IPS DF 4.7 (cell line): ENCODE measurements around the gene IGFBP4.

Source experiments
- DNase-seq: peaks from one replicate; pipeline ENCODE4 v3.0.0-alpha.2; 2013; ENCODE audit warnings: low spot score; ENCODE audit errors: extremely low read depth

Gene IGFBP4

DNA sequence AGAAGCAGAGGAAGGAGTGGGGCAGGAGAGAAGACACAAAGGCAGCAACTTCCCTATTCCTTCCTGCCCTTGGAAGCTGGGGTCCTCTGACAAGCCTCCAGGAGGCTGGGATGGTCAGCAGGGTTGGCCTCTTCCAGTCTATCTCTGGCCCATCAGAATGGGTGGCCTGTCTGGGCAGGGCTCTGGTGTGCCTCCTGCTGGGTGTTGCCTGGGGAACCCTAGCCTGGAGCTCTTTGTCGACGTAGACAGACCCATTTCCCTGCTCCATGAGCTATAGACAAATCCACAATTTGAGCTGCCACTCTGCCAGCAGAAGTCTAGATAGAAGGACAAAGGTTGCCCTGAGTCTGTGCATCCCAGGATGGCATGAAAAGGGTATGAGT, 11.4 kb downstream of the IGFBP4 start:
- no peak for DNase-seq

DNA sequence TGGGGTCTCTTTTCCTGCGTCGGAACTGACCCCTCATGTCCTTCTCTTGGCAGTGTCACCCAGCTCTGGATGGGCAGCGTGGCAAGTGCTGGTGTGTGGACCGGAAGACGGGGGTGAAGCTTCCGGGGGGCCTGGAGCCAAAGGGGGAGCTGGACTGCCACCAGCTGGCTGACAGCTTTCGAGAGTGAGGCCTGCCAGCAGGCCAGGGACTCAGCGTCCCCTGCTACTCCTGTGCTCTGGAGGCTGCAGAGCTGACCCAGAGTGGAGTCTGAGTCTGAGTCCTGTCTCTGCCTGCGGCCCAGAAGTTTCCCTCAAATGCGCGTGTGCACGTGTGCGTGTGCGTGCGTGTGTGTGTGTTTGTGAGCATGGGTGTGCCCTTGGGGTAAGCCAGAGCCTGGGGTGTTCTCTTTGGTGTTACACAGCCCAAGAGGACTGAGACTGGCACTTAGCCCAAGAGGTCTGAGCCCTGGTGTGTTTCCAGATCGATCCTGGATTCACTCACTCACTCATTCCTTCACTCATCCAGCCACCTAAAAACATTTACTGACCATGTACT, 13.2 kb downstream of the IGFBP4 start:
- DNase-seq, result no peak

DNA sequence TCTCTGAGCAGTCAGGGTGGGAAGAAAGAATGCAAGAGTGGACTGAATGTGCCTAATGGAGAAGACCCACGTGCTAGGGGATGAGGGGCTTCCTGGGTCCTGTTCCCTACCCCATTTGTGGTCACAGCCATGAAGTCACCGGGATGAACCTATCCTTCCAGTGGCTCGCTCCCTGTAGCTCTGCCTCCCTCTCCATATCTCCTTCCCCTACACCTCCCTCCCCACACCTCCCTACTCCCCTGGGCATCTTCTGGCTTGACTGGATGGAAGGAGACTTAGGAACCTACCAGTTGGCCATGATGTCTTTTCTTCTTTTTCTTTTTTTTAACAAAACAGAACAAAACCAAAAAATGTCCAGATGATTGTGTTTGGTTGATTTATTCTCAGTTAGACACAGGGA, 14.1 kb downstream of the IGFBP4 start:
- DNase-seq, result no peak

DNA sequence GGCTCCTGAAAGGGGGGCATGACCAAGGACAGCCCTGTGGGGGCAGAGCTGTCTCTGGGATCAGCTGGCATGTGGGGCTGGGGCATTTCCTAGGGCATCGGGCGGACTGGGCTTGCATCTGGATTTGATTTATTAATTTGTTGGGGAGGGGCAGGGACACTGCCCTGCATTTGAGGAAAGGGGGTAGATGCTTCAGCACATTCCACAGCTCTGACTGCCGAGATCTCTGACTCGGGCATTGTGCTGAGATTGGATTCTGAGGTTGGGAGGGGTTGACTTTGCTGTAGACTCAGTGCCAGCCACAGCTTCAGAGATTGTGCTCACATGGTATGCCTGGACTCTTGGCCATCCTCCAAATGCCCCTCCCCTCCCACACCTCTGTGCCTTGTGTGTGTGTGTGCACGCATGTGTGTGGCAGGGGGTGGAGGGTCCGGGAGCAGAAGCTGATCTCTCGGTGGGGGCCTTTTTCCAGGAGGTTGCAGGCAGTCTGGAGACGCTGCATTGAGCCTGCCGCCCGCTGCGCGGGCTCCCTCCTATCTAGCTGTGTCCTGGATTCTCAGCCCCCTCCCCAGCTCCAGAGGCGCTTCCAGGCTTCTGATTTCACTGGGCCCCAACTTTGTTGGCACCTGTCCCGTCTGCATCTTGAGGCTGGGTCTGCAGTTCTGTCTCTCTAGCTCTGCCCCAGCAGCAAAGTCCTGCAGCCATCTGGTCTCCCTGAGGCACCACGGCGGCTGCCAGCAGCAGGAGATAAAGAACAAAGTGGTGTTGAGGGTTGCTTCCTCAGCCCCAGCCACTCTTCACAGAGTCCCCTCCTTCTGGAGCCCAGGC, 14.9 kb downstream of the IGFBP4 start:
- no peak for DNase-seq

DNA sequence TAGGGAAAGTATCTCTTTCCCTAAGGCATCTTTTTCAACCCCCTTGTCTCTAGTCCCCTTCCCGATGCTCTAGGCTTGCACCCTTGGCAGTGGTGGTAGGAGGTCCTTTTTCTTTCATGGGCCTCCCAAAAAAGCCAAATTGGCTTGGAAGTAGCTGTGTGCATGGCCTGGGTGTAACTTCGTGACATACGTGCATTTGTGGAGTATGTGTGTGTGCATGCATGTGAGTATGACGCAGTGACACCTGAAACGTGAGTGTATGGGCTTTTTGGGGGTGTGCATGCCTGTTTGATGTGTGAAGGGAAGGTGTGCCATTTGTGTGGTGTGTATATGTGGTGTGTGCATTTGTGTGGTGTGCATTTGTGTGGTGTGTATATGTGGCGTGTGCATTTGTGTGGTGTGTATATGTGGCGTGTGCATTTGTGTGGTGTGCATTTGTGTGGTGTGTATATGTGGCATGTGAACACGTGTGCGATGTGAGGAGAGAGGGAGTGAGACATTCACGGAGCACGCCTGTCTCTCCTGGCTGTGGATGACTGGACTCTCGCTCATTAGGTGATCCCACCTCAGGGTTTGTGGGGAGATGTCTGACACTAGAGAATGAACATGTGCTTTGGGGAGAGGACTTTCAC, 15.7 kb downstream of the IGFBP4 start:
- no peak for DNase-seq

DNA sequence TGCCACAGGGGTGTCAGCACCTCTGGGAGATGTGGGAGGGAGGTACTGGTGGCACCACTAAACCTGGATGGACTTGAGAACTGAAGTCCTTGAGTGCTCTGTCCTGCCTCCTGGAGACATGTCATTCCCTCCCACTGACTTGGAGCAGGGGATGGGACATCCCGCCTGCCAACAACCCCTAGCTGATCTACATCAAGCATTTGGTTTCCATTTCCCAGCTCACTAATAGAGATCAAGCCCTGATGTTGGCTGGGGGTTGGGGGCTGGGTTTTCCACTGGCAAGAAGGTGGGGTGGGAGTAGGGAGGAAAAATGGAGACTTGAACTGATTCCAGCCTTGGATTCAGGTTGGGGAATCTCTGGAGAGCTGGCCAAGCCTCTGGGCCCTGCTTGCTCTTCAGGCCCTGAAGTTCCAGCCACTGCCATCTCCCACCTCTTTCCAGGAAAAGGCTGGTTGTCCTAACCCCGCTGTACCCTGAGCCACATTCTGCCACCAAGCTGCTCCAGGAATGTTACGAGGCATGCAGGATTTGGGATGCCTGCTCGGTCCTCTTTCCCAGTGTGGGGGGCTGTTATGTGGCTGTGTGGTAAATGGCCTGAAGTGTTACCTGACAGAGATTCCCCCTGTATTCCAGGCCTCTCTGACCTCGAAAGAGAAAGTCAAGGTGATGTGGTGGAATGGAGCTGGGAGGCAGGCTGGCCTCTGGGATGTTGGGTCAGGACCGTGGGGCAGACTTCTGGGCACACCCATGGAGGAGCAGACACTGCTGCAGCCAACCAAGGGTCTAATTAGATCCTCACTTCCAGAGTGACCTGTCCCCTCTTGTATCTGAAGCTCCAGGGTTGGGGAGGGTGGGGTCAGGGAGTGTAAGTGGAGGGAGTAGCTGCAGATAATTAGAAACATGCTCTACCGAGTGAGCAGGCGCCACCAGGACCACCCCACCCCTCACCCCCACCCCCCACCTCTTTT, 16.7 kb downstream of the IGFBP4 start:
- no peak for DNase-seq

DNA sequence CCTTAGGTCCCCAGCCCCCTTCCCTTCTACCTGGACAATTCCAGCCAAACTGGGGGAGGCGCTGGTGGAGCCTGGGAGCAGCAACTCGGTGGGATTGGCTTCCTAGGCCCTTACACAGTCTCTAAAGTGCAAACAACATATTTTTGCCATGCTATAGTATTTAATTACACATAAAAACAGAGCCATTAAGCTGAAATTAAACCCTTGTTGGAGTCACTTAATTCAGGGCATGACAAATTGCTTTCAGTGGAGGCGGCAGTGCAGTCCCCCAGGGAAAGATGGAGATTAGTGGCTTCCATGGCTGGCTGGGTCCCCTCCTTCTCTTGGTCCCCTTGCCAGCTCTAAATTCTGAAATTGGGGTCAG, 17.3 kb downstream of the IGFBP4 start:
- no peak for DNase-seq

DNA sequence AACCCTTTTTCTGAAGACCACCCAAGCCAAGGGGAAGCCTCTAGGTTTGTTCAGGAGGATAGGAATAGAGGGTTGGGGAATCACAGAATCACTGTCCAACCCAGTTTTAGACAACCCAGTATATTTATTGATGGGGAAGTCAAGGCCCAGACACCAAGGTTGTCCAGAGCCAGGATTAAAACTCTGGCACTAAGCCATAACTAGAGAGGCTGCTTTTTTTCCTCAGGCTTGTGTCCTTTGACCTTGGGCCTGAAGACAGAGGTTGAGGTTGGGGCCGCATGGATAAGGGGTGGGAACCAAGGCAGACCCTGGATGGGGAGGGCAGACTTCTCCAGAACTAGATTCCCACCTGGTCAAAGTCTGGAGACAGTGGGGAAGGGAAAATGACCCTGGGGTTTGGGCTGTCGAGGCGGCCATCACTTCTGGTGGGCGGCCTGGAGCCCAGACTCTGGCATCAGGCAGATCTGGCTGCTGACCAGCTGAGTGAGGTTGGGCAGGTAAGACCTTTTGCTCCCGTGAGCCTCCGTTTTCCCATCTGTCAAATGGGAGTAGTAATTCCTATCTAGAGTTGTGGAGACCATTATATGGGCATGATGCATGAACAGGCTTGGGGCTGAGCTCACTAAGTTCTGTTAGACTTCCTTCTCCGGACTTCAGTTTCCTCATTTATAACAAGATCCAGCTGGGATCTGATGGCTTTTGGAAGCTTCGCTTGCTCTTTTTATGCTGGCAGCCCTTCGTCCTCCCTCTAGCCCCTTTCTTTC, 17.9 kb downstream of the IGFBP4 start:
- DNase-seq, result no peak

DNA sequence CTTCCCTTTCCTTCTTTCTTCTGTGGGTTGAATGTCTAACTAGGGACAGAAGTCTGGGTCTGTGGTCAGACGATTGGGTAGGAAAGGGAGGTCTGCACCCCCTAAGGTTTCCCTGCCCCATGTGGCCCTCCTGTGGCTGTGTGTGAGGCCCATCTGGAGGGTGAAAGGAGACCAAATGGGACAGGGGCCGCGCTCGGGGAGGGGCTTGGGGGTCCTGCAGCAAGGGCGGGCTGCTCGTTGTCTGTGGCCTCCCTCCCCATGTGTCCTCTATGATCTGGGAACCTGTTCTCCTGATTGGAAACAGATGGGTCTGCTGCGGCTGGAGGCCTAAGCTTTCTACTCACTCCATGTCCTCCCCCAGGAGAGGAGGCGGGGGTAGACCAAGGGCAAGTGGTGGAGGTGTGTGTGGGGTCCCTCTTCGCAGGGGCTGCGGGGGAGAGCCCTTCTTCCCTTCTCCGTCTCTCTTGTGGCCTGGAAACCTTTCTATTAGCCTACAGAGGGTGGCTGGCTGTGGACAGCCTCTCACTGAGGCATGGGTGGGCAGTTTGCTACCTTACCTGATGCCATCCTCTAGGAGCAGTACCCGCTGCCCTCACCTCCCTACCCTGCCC, 18.6 kb downstream of the IGFBP4 start:
- no peak for DNase-seq

DNA sequence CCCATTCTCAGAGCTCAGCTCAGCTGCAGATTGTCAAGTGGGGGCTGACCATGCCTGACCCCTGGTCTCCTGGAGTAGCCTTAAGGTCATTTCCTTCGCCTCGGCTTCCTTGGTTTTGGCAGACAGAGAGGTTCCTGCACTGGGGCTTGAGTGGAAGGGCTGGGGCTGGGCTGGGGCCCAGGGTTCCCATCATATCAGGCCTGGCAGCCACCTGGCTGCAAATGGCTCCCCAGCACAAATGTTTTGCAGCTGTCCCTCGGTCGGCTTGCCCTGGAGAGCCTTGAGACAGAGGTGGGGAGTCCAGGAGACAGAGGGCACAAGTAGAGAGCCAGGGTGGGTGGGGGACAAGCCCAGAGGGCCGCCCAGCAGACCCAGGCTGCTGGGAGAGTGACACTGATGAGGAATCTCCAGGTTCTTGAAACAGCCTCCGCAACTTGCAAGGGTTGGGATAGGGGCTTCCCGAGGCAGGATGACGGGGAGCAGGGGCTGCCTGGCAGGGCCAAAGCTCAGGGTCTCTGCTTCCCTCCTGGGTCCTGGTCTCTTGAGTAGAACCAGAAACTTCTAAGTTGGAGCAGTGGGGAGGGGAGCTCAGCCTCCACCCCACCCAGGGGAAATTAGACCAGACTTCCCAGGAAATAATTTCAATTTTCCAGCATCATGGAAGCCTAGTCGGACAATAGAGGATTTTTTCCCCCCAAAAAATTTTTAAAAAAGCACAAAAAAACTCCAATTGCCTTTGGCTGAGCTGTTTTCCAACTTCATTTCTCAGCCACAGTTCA, 19.3 kb downstream of the IGFBP4 start:
- no peak for DNase-seq

DNA sequence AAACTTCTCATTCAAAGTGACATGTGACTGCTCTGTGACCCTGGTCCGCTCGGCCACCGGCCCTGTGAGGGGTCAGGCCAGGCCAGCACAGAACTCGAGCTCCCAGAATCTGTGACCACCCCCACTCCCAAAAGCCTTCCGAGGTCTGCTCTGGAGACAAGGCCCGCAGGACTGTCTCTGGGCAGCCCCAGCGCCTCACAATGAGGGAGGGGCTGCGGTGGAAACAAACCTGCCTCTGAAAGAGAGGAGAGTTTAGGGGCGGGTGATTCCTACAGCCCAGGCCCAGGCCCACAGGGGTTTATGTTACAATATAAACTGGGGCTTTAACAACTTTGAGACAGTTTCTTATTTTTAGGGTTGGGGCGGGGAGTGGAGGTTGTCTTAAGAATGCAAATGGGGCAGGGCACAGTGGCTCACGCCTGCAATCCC, 19.9 kb downstream of the IGFBP4 start:
- DNase-seq, result no peak

DNA sequence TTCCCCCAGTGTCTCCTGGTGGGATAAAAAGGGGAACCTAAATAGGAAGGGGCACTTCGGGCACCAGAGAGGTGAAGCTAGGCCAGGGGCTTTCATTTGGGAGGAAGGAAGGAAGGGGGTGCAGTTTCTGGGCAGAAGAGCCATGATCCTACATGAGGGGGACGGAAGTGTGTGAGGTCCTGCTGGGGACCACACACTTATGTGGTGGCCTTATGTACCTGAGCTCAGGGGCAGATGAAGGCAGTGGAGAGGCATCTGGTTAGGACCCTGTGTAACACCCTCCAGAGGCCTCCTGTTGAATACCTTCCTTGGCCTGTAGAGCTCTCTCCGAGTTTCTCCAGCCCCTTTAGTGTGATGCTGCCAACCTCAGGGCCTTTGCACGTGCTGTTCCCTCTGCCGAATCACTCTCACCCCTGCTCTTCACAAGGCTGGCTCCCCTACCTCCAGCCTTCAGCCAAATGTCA, 21.2 kb downstream of the IGFBP4 start:
- no peak for DNase-seq

DNA sequence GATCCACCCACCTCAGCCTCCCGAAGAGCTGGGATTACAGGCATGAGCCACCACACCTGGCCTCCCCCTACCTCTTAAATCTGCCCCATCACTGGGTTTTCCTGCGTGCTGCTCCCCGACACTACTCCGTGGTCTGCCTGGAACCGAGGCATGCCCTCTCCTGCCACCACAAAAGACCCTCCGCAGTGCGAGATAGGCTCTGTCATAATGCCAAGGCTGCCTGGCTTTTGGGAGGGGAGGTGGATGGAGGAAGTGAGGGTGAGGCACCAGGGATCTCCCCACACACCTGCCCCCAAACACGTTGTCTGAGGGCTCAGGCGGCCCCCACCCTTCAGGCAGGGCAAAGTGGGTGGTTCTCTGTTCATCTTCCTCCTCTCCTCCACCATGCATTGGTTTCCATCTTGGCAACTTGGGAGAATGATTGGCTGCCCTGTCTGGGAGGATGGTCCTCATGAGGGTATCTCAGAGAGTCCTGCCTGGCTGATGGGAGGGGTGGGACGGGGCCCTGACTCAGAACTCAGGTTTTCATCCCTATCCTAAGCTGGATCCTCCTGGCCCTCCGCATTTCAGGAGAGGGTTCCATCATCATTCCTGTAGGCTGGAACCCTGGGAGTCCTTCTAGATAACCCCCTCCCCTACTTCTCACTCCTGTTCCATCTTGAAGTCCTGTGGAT, 23.2 kb downstream of the IGFBP4 start:
- no peak for DNase-seq

DNA sequence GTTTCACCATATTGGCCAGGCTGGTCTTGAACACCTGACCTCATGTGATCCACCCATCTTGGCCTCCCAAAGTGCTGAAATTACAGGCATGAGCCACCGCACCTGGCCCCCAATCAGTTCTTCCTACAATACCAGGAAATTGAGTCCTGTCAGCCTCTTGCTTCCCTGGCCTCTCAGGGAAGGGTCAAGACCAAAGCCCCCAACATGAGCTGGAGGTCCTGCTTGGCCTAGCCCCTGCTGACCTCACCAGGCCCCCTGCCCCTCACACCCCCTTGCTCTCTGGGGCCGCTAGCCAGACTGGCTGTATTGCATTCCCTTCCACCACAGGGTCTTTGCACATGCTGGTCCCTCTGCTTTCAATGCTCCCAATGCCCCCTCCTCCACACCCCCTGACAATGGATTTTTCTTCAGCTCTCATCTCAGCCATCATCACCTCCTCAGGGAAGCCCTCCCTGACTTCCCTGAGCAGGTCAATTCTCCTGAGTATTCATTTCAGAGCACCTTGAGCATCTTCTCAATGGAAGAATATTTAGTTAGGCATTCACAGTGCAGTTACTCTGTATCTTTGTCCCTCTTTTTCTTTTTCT, 24.1 kb downstream of the IGFBP4 start:
- DNase-seq, result no peak

DNA sequence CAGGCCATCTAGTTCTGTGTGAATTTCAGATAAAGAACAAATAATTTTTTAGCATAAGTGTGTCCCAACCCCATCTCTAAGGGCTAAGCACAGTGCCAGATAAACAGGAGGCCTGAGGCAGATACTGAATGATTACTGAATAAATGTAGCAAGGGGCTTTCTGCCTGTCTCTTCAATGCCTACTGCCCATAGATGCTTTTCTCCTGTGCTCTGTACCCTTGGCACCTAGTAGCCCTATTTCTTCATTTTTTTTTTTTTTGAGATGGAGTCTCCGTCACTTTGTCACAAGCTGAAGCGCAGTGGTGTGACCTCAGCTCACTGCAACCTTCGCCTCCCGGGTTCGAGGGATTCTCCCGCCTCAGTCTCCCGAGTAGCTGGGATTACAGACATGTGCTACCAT, 25.3 kb downstream of the IGFBP4 start:
- DNase-seq, result no peak

DNA sequence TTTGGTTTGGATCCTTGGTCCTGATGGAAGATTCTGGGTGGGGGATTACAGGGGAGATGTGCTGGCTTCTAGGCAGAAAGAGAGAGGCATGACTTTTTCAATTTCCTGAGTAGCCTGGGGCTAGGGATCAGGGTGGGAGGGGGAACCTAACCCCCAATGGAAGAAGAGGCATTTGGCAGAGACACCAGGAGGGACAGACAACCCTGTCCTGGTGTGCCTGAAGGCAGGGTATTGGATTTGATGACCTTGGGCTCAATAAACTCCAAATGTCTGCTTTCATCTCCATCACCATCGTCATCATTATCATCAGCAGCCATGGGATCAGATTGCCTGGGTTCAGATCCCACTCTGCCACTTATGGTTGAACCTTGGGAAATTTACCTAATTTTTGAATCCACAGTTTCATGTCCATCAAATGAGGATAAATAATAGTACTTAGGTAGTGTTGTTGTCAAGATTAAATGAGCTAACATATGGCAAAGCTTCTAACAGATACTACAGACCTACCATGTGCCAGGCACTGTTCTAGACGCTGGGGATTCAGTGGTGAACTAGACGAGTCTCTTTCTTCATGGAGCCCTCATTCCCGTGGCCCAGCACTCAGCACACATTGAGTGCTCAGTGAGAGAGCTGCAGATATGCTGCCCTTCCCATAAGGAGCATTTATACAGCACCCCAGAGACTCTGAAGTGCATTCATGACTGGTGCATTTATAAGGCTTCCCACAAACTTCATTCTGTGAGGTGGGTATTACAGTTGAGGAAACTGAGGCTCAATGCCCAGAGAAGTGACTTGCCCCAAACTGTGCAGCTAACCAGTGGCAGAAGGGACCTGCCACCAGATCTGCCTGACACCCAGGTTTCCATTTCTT, 26.8 kb downstream of the IGFBP4 start:
- no peak for DNase-seq

DNA sequence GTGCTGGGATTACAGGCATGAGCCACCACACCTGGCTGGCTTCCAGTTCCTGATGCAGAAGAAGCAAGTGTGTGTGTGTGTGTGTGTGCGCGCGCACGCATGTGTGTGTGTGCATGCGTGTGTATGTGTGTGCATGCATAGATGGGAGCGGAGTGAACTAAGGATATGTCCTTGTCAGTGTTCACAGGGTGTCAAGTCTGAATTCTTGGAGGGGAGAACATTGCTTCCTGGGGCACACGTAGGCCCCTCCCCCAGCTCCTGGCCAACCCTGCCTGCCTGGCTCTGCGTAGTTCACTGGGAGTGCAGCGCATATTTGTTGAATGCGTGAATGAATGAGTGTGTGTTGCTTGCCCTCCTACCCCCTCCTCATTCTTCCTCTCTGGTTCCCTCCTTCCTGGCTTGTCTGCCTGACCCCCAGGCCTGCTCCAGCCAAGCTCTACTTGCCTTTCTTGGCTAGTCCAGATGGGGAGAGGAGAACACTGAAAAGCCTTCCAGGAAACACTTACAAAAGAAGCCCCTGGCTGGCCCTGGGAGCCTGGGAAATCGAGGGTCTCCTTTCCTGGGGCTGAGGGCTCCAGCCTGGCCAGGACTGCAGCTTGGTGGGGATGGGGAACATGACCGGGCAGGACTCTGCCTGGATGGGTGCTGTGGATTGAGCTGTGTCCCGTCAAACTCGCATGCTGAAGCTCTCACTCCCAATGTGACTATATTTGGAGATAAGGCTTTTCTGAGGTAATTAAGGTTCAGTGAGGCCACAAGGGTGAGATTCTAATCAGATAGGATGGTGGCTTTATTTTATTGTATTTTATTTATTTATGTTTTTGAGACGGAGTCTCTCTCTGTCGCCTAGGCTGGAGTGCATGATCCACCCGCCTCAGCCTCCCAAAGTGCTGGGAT, 27.9 kb downstream of the IGFBP4 start:
- no peak for DNase-seq
